K562 (cell line): ENCODE data around the gene SLC25A2. TPM values are rescaled to one million over a fixed set of nuclear protein-coding genes. Genes with fewer than 3 reads are reported as not detected.

Experiments used
- CTBP1 ChIP-seq: fragments of 450-650 bp; IDR thresholded peaks from 2 replicates; pipeline ENCODE4 v1.6.1; 2016; ENCODE audit warnings: borderline replicate concordance
- FOXK2 ChIP-seq, 2 experiments: fragments of 450-650 bp; IDR thresholded peaks in 1 of 2; conservative IDR thresholded peaks in 1 of 2; 2 replicates each; pipeline ENCODE4 v1.6.1; 2016; ENCODE audit warnings: low read depth in 2 of 2, mild to moderate bottlenecking in 1 of 2
- KHSRP ChIP-seq: fragments of 450-650 bp; IDR thresholded peaks from 2 replicates; pipeline ENCODE4 v1.6.1; 2017
- MAZ ChIP-seq, 2 experiments: fragments of 450-650 bp in 1 of 2; sonication (generic) in 1 of 2; formaldehyde crosslinking; IDR thresholded peaks in 1 of 2; conservative IDR thresholded peaks in 1 of 2; 2 replicates each; pipeline versions ENCODE4 v1.4.0 to v1.5.0; 2020; ENCODE audit warnings: mild to moderate bottlenecking in 1 of 2, missing genetic modification reagents in 1 of 2
- PTTG1 ChIP-seq: fragments of 450-650 bp; IDR thresholded peaks from 2 replicates; pipeline ENCODE4 v1.6.1; 2016; ENCODE audit warnings: low read depth, mild to moderate bottlenecking, missing genetic modification characterization, missing compliant biosample characterization
- SIX5 ChIP-seq, 2 experiments: IDR thresholded peaks; 2 replicates each; pipeline ENCODE4 v1.6.1; 2011; ENCODE audit warnings: low read length in 2 of 2, borderline replicate concordance in 1 of 2, low read depth in 1 of 2, mild to moderate bottlenecking in 1 of 2, moderate library complexity in 1 of 2; ENCODE audit not compliant: insufficient read depth in 1 of 2
- SMARCA4 ChIP-seq: fragments of 450-650 bp; IDR thresholded peaks from 2 replicates; pipeline ENCODE4 v1.6.1; 2016
- SOX6 ChIP-seq: fragments of 450-650 bp; IDR thresholded peaks from 2 replicates; pipeline ENCODE4 v1.6.1; 2014; ENCODE audit warnings: mild to moderate bottlenecking
- STAG1 ChIP-seq: sonication (generic); formaldehyde crosslinking; IDR thresholded peaks from 2 replicates; pipeline ENCODE4 v1.5.0; 2020; ENCODE audit warnings: missing genetic modification reagents, borderline replicate concordance
- TBP ChIP-seq: optimal IDR thresholded peaks from 2 replicates; pipeline ENCODE3; 2011; ENCODE audit warnings: low read depth, low read length, improper control_type of control experiment
- ZNF764 ChIP-seq: fragments of 250-450 bp; sonication (Bioruptor Pico); IDR thresholded peaks from 2 replicates; pipeline ENCODE4 v1.4.0; 2020; ENCODE audit warnings: low read depth, mild to moderate bottlenecking, moderate library complexity
- polyA plus RNA-seq, 8 experiments: library from polyadenylated mRNA; depleted of rRNA in 4 of 8; stranded (reverse) in 5 of 8; unstranded in 3 of 8; fragments of >200 nt; fragmentation: Nextera tagmentation in 2 of 8; fragmentation: Illumina TruSeq in 1 of 8; extraction: Ambion mirVana in 2 of 8; extraction: Trizol in 1 of 8; gene quantifications; 2 replicates each; pipeline versions ENCODE4 v1.2.1 to v1.2.3, GENCODE V29; 2011 to 2014; ENCODE audit warnings: inconsistent platforms in 1 of 8, missing spikeins in 1 of 8
- total RNA-seq, 7 experiments: library from RNA; depleted of rRNA in 6 of 7; stranded (reverse); fragments of >200 nt in 6 of 7; fragmentation: Illumina TruSeq in 2 of 7; extraction: Trizol in 2 of 7; gene quantifications; 2 replicates each; pipeline versions ENCODE4 v1.2.1 to v1.2.3, GENCODE V29; 2011 to 2021; ENCODE audit warnings: low replicate concordance in 1 of 7
- TF ChIP-seq, protein P1 (sequence below): fragments of 250-450 bp; sonication (Bioruptor Pico); IDR thresholded peaks from 2 replicates; pipeline ENCODE4 v1.4.0; 2020
- TF ChIP-seq, protein P2 (sequence below): fragments of 450-650 bp; IDR thresholded peaks from 2 replicates; pipeline ENCODE4 v1.6.1; 2016
- TF ChIP-seq, protein P3 (sequence below): fragments of 450-650 bp; IDR thresholded peaks from 2 replicates; pipeline ENCODE4 v1.6.1; 2017; ENCODE audit warnings: antibody characterized with exemption
- TF ChIP-seq, protein P4 (sequence below): IDR thresholded peaks from 2 replicates; pipeline ENCODE4 v1.6.1; 2011; ENCODE audit warnings: borderline replicate concordance, low read depth, mild to moderate bottlenecking, moderate library complexity, low read length; ENCODE audit not compliant: insufficient read depth, poor library complexity, severe bottlenecking

The SLC25A2 gene
- total and polyA plus RNA-seq, 9 of the 15 experiments (the other 6 are each of a cell fraction or from before 2014, with no cell fraction given): 0.09 to 0.11 (median 0.11) TPM; not detected in 6

DNA sequence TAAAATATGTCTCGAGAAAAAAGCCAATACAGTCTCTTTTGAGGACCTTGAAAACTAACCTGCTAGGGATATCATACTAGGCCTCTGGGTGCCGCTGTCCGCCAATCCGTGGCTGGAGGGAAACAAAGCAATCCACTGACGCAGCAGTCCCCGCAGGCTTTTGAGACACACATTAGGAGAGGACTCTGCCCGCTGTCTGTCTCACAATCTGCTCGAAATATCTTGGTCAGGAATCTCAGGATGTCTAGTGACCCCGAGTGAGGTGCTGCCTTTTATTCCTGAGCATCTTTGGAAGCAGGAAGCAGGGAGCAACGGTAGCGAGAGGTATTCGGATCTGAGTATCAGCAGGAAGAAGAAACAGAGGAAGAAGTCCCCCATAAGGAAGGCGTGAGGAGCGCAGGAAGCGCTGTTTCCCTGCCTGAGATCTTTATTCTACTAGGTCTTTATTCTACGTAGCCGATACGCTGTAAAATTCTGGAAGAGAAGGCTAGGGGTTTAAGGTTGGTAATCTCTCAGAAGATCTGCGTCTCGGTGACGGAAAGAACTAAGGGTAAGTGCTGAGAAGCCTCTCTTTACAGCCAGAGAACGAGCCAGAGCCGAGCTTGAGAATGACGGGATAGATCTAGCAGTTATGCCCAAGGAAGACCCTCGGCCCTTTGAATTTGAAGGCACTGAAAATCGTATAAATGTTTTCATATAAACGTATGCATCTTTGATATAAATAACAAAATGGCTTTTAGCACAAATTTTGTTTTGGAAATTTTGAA, 22.4 kb upstream of the SLC25A2 start (continued):
- TF ChIP-seq, protein P1, sequence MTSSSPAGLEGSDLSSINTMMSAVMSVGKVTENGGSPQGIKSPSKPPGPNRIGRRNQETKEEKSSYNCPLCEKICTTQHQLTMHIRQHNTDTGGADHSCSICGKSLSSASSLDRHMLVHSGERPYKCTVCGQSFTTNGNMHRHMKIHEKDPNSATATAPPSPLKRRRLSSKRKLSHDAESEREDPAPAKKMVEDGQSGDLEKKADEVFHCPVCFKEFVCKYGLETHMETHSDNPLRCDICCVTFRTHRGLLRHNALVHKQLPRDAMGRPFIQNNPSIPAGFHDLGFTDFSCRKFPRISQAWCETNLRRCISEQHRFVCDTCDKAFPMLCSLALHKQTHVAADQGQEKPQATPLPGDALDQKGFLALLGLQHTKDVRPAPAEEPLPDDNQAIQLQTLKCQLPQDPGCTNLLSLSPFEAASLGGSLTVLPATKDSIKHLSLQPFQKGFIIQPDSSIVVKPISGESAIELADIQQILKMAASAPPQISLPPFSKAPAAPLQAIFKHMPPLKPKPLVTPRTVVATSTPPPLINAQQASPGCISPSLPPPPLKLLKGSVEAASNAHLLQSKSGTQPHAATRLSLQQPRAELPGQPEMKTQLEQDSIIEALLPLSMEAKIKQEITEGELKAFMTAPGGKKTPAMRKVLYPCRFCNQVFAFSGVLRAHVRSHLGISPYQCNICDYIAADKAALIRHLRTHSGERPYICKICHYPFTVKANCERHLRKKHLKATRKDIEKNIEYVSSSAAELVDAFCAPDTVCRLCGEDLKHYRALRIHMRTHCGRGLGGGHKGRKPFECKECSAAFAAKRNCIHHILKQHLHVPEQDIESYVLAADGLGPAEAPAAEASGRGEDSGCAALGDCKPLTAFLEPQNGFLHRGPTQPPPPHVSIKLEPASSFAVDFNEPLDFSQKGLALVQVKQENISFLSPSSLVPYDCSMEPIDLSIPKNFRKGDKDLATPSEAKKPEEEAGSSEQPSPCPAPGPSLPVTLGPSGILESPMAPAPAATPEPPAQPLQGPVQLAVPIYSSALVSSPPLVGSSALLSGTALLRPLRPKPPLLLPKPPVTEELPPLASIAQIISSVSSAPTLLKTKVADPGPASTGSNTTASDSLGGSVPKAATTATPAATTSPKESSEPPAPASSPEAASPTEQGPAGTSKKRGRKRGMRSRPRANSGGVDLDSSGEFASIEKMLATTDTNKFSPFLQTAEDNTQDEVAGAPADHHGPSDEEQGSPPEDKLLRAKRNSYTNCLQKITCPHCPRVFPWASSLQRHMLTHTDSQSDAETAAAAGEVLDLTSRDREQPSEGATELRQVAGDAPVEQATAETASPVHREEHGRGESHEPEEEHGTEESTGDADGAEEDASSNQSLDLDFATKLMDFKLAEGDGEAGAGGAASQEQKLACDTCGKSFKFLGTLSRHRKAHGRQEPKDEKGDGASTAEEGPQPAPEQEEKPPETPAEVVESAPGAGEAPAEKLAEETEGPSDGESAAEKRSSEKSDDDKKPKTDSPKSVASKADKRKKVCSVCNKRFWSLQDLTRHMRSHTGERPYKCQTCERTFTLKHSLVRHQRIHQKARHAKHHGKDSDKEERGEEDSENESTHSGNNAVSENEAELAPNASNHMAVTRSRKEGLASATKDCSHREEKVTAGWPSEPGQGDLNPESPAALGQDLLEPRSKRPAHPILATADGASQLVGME: no peak
- peak; percentile 56; the same call in 1 of the 2 replicates for TF ChIP-seq SMARCA4
- peak; percentile 77 for TF ChIP-seq CTBP1
- TF ChIP-seq TBP: peak; percentile 64
- TF ChIP-seq ZNF764 (CRISPR knock-in tag): no peak
- TF ChIP-seq SOX6: peak; percentile 79
- TF ChIP-seq, protein P2, sequence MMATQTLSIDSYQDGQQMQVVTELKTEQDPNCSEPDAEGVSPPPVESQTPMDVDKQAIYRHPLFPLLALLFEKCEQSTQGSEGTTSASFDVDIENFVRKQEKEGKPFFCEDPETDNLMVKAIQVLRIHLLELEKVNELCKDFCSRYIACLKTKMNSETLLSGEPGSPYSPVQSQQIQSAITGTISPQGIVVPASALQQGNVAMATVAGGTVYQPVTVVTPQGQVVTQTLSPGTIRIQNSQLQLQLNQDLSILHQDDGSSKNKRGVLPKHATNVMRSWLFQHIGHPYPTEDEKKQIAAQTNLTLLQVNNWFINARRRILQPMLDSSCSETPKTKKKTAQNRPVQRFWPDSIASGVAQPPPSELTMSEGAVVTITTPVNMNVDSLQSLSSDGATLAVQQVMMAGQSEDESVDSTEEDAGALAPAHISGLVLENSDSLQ: peak; percentile 55
- TF ChIP-seq STAG1 (CRISPR knock-in tag): no peak
- TF ChIP-seq, protein P3, sequence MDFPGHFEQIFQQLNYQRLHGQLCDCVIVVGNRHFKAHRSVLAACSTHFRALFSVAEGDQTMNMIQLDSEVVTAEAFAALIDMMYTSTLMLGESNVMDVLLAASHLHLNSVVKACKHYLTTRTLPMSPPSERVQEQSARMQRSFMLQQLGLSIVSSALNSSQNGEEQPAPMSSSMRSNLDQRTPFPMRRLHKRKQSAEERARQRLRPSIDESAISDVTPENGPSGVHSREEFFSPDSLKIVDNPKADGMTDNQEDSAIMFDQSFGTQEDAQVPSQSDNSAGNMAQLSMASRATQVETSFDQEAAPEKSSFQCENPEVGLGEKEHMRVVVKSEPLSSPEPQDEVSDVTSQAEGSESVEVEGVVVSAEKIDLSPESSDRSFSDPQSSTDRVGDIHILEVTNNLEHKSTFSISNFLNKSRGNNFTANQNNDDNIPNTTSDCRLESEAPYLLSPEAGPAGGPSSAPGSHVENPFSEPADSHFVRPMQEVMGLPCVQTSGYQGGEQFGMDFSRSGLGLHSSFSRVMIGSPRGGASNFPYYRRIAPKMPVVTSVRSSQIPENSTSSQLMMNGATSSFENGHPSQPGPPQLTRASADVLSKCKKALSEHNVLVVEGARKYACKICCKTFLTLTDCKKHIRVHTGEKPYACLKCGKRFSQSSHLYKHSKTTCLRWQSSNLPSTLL: no peak
- no peak for TF ChIP-seq SIX5 (IDR thresholded peaks at IDR 0.05; ENCODE audit: borderline replicate concordance in 1 of 2, insufficient read depth in 1 of 2, low read depth in 1 of 2, low read length in 2 of 2)
- TF ChIP-seq KHSRP: no peak
- TF ChIP-seq, protein P4, sequence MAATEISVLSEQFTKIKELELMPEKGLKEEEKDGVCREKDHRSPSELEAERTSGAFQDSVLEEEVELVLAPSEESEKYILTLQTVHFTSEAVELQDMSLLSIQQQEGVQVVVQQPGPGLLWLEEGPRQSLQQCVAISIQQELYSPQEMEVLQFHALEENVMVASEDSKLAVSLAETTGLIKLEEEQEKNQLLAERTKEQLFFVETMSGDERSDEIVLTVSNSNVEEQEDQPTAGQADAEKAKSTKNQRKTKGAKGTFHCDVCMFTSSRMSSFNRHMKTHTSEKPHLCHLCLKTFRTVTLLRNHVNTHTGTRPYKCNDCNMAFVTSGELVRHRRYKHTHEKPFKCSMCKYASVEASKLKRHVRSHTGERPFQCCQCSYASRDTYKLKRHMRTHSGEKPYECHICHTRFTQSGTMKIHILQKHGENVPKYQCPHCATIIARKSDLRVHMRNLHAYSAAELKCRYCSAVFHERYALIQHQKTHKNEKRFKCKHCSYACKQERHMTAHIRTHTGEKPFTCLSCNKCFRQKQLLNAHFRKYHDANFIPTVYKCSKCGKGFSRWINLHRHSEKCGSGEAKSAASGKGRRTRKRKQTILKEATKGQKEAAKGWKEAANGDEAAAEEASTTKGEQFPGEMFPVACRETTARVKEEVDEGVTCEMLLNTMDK: no peak
- no peak for TF ChIP-seq PTTG1
- TF ChIP-seq MAZ (CRISPR knock-in tag; conservative IDR thresholded peaks at IDR 0.05 in 1 of 2, IDR thresholded peaks at IDR 0.05 in 1 of 2): peak in 1 of 2 experiments; percentile 66; a peak in 2 of 4 replicates
- 0 out of 4 replicates have a peak, but pooled peaks have one; percentile 38 to 53 for TF ChIP-seq FOXK2 (conservative IDR thresholded peaks at IDR 0.05 in 1 of 2, IDR thresholded peaks at IDR 0.05 in 1 of 2; ENCODE audit: low read depth in 2 of 2)
